MM.1S (cell line): Measurements from ENCODE around the gene SEC63.

Experiments
- EZH2 ChIP-seq: fragments of 300-600 bp; sonication (generic); optimal IDR thresholded peaks from 2 replicates; pipeline ENCODE3; 2017; ENCODE audit warnings: low read depth, mild to moderate bottlenecking, antibody characterized with exemption, low read length, mixed read lengths
- TF ChIP-seq, protein P1 (sequence below): fragments of 300-600 bp; sonication (generic); IDR thresholded peaks from 2 replicates; pipeline ENCODE4 v1.5.1; 2016; ENCODE audit warnings: antibody characterized with exemption, low read length, mixed read lengths

DNA sequence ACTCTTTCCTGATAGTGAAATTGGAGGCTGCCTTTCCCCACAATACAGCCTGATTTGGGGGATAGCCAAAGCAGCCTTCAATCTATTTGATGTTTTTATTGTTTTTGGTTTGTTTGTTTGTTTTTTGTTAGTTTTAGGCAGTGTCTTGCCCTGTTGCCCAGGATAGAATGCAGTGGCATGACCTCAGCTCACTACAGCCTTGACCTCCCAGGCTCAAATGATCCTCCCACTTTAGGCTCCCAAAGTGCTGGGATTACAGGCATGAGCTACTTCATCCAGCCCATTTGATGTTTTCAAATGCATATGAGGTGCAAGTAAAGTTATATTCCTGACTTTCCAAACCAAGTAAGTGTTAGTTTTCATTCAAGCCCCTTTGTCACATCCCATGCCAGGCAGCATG lies 41.3 kb upstream of the SEC63 start:
- TF ChIP-seq, protein P1, sequence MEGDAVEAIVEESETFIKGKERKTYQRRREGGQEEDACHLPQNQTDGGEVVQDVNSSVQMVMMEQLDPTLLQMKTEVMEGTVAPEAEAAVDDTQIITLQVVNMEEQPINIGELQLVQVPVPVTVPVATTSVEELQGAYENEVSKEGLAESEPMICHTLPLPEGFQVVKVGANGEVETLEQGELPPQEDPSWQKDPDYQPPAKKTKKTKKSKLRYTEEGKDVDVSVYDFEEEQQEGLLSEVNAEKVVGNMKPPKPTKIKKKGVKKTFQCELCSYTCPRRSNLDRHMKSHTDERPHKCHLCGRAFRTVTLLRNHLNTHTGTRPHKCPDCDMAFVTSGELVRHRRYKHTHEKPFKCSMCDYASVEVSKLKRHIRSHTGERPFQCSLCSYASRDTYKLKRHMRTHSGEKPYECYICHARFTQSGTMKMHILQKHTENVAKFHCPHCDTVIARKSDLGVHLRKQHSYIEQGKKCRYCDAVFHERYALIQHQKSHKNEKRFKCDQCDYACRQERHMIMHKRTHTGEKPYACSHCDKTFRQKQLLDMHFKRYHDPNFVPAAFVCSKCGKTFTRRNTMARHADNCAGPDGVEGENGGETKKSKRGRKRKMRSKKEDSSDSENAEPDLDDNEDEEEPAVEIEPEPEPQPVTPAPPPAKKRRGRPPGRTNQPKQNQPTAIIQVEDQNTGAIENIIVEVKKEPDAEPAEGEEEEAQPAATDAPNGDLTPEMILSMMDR: no peak
- TF ChIP-seq EZH2: no peak
